HG03159 (cell line): Measurements from ENCODE around the gene ZNF185.

Experiments used
- ATAC-seq: cut with Tn5 transposase; IDR thresholded peaks from one replicate; pipeline ENCODE4 v1.9.1; 2021; ENCODE audit warnings: mild to moderate bottlenecking, moderate library complexity; ENCODE audit not compliant: unreplicated experiment

ZNF185 gene

GRCh38 chrX:152915541-152916241 lies 17.8 kb downstream of the ZNF185 start:
- ATAC-seq = peak; percentile 91

DNA sequence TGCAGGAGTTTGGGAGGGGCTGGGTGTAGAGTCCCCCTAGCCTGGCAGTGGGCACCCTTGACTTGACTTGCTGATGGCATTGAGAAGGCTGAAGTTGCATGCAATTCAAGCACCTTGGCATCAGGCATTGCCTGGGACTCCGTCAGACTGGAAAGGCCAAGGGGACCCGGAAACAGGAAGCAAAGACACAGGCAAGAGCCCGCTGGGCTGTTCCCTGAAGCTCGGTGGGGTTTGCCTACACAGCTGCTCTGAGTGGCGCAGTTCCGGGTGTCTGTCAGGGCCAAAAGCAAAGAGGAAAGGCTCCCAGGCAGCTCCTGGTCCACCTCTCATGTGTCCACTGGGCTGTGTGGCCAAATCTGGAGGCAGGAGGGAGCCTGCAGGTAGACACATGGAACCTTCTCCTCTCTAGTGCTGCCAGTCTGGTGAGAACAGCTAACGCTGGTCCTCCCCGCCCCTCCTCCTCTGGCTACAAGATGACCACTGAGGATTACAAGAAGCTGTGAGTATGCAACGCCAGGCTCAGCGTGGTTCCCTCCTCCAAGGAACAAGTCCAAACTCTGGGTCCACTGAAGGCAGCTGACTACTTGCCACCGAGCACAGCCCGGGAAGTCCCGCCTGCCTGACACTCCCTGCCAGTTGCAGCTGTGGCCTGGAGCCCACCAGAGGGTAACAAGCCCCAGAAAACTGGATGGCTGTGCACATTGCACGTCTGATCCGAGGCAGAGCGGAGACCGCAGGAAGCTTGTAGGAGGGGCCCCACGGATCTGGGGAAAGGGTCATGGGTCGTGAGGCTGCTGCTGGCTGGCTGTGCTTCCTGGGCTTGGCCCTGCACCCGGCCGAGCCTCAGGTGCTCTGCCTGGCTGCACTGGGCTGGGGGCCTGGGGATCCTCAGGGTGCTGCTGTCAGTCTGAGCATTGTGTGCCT lies 20.1 kb downstream of the ZNF185 start:
- no peak for ATAC-seq

DNA sequence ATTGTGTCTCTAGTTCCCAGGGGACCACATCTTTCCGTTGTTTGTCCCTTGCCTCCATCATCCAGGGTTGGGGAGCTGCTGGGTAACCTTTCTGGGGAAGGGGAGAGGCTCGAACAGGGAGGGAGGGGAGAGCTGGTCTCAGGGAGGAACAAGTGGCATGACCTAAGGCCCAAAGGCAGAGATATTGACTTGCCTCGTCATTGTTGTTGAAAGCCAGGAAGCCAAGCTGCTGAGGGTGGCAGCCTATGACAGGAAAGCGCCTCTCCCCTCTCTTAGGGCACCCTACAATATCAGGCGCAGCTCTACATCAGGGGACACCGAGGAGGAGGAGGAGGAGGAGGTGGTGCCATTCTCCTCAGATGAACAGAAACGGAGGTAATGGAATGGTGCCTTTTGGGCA lies 20.8 kb downstream of the ZNF185 start:
- ATAC-seq = no peak

- ATAC-seq = no peak
These were observed 25.7 kb downstream of the ZNF185 start for GRCh38 chrX:152923599-152923998.

- ATAC-seq = no peak
These were observed 28.0 kb downstream of the ZNF185 start for GRCh38 chrX:152925835-152926234.

DNA sequence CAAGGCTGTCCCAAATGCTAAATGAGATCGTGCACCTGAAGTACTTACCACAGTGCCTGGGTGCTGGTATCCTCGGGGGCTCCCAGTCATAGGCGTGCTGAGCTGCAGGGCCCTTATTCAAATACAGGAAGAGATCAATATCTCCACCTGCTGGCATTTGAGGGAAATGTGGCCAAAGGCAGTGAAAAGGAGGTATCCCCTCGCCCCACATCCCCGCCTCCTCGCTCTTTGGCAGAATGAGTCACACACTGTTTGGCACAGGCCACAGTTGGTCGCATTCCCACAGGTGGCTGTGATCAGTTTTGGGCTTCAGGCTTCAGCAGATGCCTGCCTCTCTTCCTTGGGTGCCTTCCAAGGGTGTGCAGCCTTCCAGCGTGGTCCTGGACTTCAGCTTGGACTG lies 28.4 kb downstream of the ZNF185 start:
- ATAC-seq = peak; percentile 80

DNA sequence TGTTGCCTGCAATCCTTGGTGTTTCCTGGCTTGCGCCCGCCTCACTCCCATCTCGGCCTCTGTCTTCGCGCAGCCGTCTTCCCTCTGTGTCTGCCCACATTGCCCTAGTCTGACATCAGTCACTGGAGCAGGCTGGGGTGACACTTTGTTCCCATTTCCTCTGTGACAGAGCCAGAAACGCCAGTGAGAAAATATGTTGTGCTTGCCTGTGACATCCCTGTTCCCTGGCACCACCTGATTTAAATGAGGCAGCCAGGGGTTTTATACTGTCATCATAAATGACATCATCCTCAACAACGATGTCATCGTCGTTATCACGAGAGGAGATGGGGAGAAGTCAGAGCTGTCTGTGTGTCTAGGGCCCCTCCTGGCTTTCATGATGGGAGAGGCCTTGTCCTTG lies 29.1 kb downstream of the ZNF185 start:
- no peak for ATAC-seq

- no peak for ATAC-seq
These were observed 30.2 kb downstream of the ZNF185 start for GRCh38 chrX:152927858-152928760.

DNA sequence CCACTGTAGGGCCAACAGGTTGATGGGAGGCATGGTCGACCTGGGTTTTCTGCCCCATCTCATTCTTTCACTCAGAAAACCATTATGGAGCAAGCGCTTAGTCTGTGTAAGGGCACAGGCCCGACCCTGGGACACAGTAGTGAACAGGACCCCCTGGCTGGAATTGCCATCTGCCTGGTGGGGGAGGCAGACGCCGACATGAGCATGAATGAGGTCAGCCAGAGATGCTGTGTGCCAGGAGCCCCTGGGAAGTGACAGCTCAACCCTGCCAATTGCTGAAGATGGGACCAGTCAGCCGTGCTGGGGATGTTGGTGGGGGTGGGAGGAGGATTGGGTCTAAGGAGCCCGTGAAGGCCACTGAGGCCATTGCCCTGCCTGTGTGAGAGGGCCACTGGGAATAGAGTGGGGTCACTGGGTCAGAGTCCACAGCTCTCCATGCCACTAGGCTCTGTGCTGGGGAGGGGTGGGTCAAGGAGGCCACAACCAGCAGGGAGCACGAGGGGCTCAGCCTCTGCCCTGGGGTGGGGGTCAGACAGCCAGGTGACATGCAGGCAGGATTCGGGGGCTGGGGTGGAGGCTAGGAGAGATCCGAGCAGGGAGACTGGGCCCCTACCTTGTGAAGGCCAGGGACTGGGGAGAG lies 31.0 kb downstream of the ZNF185 start:
- ATAC-seq = no peak

- no peak for ATAC-seq
These were observed 32.0 kb downstream of the ZNF185 start for GRCh38 chrX:152929898-152930297.

GRCh38 chrX:152930516-152930915 lies 32.6 kb downstream of the ZNF185 start:
- no peak for ATAC-seq

DNA sequence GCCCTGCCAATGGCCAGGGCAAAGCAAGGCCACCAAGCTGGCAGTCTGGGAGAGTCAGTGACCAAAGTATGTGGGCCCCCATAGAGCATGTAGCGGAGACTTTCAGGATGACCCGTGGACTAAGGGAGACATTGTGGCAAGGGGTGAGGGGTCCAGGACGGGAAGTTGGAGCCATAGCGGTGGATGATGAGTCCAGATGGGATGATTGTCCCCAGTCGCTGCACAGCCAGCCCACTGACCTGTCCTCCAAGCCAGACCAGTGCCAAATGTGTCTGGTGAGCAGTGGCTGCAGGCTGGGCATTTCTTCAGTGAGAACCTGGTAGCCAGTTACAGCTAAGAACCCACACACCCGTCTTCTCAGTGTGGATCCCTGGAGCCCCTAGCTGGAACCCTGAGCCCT lies 34.3 kb downstream of the ZNF185 start:
- ATAC-seq = no peak

- no peak for ATAC-seq
These were observed 34.8 kb downstream of the ZNF185 start for GRCh38 chrX:152932598-152933175.

DNA sequence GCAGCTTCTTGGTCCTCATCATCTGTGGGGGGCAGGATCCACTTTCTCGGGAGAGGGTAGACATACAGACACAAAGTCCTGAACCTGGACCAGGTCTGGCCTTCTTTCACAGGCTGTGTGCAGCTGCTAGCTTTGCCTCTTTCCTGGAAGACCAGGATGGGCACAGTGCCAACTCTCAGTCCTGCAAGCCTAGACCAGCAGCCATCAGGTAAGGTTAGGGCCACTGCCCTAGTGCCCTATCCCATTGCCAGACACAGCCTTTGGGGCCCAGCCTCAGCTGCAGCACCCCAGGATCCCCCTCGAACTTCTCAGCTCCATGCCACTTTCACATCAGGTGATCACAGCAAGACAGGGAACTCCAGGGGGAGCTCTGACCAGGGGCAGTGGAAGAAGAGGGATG lies 38.4 kb downstream of the ZNF185 start:
- no peak for ATAC-seq

- no peak for ATAC-seq
These were observed 39.4 kb downstream of the ZNF185 start for GRCh38 chrX:152937236-152937635.

DNA sequence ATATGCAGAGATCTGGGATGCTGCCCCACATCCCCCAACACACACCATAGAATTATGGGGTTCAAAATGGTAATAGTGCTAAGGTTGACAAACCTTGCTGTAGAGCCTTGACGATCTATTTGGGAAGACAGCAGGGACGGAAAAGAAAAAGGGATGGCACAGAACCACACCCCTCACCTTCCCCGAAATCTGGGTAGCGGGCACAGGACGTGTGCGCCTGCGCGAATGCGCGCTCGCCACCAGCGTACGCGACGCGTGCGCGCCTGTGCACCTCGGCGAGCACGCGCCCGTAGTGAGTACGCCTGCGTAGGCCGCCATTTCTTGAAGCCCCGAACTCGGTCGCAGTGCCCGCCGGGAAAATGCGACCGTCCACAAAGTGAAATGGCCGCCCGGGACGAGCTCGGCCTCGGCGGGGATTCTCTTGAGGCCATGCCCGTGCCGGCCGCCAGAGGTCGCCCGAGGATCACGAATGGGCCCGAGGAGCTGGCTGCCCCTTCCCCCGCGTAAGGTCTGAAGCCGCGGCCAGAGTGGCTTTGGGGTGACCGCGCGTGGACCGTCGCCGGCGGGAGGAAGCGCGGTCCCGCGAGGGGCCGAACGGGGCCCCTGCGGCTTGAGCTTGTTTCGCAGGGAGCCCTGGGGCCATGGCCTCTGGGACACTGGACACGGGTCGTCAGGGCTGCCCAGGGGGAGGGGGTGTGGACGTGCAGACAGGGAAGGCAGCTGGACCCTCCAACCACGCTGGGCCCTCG lies 43.6 kb downstream of the ZNF185 start:
- peak; percentile 83 for ATAC-seq

- ATAC-seq = no peak
These were observed 44.2 kb downstream of the ZNF185 start for GRCh38 chrX:152942077-152942442.

- ATAC-seq = no peak
These were observed 46.0 kb downstream of the ZNF185 start for GRCh38 chrX:152943826-152944225.
